Lung (tissue), 12 donors: ENCODE measurements around the gene NTM. TPM values are rescaled to one million over a fixed set of nuclear protein-coding genes. Genes with fewer than 3 reads are reported as not detected.
"Not testable (repeated sequence)": the region's sequence is repeated elsewhere in the genome, so short reads cannot be mapped to it uniquely, and the experiment has no call there.

Experiments used
- ATAC-seq: fragments of 200-7000 bp; cut with Tn5 transposase; one replicate; pipeline ENCODE4 v1.9.1; 2020; ENCODE audit warnings: moderate number of reproducible peaks; ENCODE audit not compliant: insufficient read depth, low FRiP score
- DNase-seq, 3 donors: peaks; one replicate each; pipeline ENCODE4 v3.0.0-alpha.2; 2013 to 2017
- H3K27ac ChIP-seq, 2 donors: one replicate each; pipeline ENCODE4 v1.5.1; 2013; ENCODE audit warnings: mild to moderate bottlenecking in 2 of 2, moderate library complexity in 2 of 2, control low read depth in 1 of 2, inconsistent platforms in 1 of 2, low read depth in 1 of 2, low read length in 1 of 2
- H3K27me3 ChIP-seq, 3 donors: one replicate each; pipeline ENCODE4 v1.5.1; 2013; ENCODE audit warnings: low read length in 2 of 3; ENCODE audit not compliant: control insufficient read depth in 3 of 3, insufficient read depth in 3 of 3
- H3K36me3 ChIP-seq, 4 donors: one replicate each; pipeline ENCODE4 v1.5.1; 2013; ENCODE audit warnings: low read length in 4 of 4, mild to moderate bottlenecking in 1 of 4, moderate library complexity in 1 of 4; ENCODE audit not compliant: control insufficient read depth in 4 of 4, insufficient read depth in 4 of 4
- H3K4me1 ChIP-seq, 5 donors: one replicate each; pipeline ENCODE4 v1.5.1; 2013; ENCODE audit warnings: low read length in 5 of 5, mild to moderate bottlenecking in 2 of 5, moderate library complexity in 1 of 5; ENCODE audit not compliant: control insufficient read depth in 5 of 5, insufficient read depth in 5 of 5
- H3K4me3 ChIP-seq: one replicate; pipeline ENCODE4 v1.5.1; 2013; ENCODE audit warnings: mild to moderate bottlenecking, control low read depth, moderate library complexity
- H3K9ac ChIP-seq, 2 donors: one replicate each; pipeline ENCODE4 v1.5.1; 2013; ENCODE audit warnings: low read length in 2 of 2, control low read depth in 1 of 2; ENCODE audit not compliant: insufficient read depth in 1 of 2
- H3K9me3 ChIP-seq, 4 donors: one replicate each; pipeline ENCODE4 v1.5.1; 2013; ENCODE audit warnings: low read length in 3 of 4, mild to moderate bottlenecking in 1 of 4, moderate library complexity in 1 of 4; ENCODE audit not compliant: control insufficient read depth in 4 of 4, insufficient read depth in 3 of 4
- CTCF ChIP-seq: IDR thresholded peaks from 2 replicates; pipeline ENCODE4 v1.5.1; 2012; ENCODE audit warnings: mild to moderate bottlenecking; ENCODE audit errors: control extremely low read depth, extremely low read depth
- WGBS, 2 donors: extraction: QIAGEN DNeasy Blood & Tissue Kit; methylation state at CpG; one replicate each; pipeline ENCODE4 v1.1.7; 2013; 5-methylcytosine and 5-hydroxymethylcytosine counted together
- polyA plus RNA-seq, 2 donors: library from polyadenylated mRNA; stranded (reverse); fragments of 200-250 nt; gene quantifications; one replicate each; pipeline ENCODE4 v1.2.1, GENCODE V29; 2013
- total RNA-seq, 2 donors: library from RNA; depleted of rRNA in 1 of 2; stranded (reverse); fragments of >200 nt in 1 of 2; gene quantifications; one replicate each; pipeline ENCODE4 v1.2.1, GENCODE V29; 2014 to 2021
- donor health status: control.
- donor health status: control.
- donor health status: Bipolar disorder and iron deficiency.
- donor health status: healthy.
- donor health status: DM: yes; HTN: yes; CAD: no.

Gene NTM
- total and polyA plus RNA-seq, 4 donors, result 0.39 to 30.9 (median 7.2) TPM

GRCh38 chr11:132361011-132361550 lies 990.7 kb downstream of the NTM start:
- 81% methylated on average over 8 of the region's 8 CpGs for WGBS, 2 donors

GRCh38 chr11:132365650-132366049 lies 995.2 kb downstream of the NTM start:
- WGBS, 2 donors, result 90 to 92% methylated on average over 3 of the region's 3 CpGs
- H3K36me3 ChIP-seq, result no peaks in the 10 kb centered on the region

More at GRCh38 chr11:132361011-132361550, 990.7 kb downstream of the NTM start:
- no peak for TF ChIP-seq CTCF
- H3K36me3 ChIP-seq, result no peaks in the 10 kb centered on the region
- H3K27ac ChIP-seq, result no peak overlapping the region
- no peaks in the 10 kb centered on the region for H3K27me3 ChIP-seq
- H3K4me3 ChIP-seq, result no peak overlapping the region
- no peaks in the 10 kb centered on the region for H3K4me1 ChIP-seq
- peaks cover 0 to 4% (median 0%) of the 10 kb centered on the region in 4 donors for H3K9me3 ChIP-seq
- H3K9ac ChIP-seq, result no peak overlapping the region
- DNase-seq (no peak), ATAC-seq (no peak)

GRCh38 chr11:132367293-132367692 lies 996.9 kb downstream of the NTM start:
- no peak for TF ChIP-seq CTCF
- Histone ChIP-seq H3K9me3 (peaks cover 0 to 2% (median 0%) of the 10 kb centered on the region in 4 donors), H3K27me3 (no peaks in the 10 kb centered on the region), H3K4me3 (no peak overlapping the region), H3K36me3 (no peaks in the 10 kb centered on the region), H3K9ac (no peak overlapping the region), H3K27ac (no peak overlapping the region), H3K4me1 (no peaks in the 10 kb centered on the region)
- no peak for DNase-seq
- 89 to 92% methylated on average over 3 of the region's 3 CpGs for WGBS, 2 donors
- ATAC-seq, result no peak

More at GRCh38 chr11:132365650-132366049, 995.2 kb downstream of the NTM start:
- Histone ChIP-seq H3K4me3 (no peak overlapping the region), H3K9ac (no peak overlapping the region), H3K27me3 (no peaks in the 10 kb centered on the region), H3K4me1 (no peaks in the 10 kb centered on the region), H3K9me3 (peaks cover 0 to 4% (median 0%) of the 10 kb centered on the region in 4 donors), H3K27ac (no peak overlapping the region)
- ATAC-seq, result no peak
- TF ChIP-seq CTCF, result no peak
- DNase-seq, result no peak

- DNase-seq, H3K9ac ChIP-seq, H3K27ac ChIP-seq, ATAC-seq, H3K27me3 ChIP-seq, H3K4me3 ChIP-seq, H3K4me1 ChIP-seq, H3K36me3 ChIP-seq, H3K9me3 ChIP-seq: not testable (repeated sequence)
These were observed 999.7 kb downstream of the NTM start for GRCh38 chr11:132370114-132370513.
